Measurements from ENCODE around the gene GVQW3. TPM values are rescaled to one million over a fixed set of nuclear protein-coding genes. Genes with fewer than 3 reads are reported as not detected.

The GVQW3 gene
- total and polyA plus RNA-seq, 9 donors: 2.1 to 6.0 (median 3.4) TPM

DNA sequence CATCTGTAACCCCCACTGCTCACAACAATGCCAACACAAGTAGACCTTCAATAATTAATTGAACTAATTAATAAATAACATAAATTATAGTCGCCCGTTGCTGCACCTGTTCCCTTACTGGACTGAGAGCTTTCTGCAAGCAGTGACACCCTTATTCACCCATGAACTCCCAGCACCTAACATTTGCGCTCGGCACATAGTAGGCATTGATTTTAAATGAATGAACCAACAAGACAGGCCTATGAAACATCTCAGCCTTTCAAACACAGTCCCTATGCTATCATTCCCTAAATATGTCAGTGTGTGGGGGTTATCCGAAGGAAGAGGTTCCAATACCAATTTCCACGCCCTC is 1.3 kb upstream of the GVQW3 start:
- intact Hi-C loops (cut with DNase I): loop anchor here in 2 of 4 donors (5.0 kb wide), 1 partner anchor 63 kb away; no protein-coding TSS in a partner anchor
- peak overlapping the region; percentile 59 for H3K4me3 ChIP-seq
- no peak for DNase-seq
- TF ChIP-seq POLR2A (IDR thresholded peaks at IDR 0.05) (no peak), CTCF (IDR thresholded peaks at IDR 0.05) (no peak), EP300 (IDR thresholded peaks at IDR 0.05) (no peak)
- no peaks in the 10 kb centered on the region for H3K9me3 ChIP-seq
- H3K27ac ChIP-seq: no peak overlapping the region
- H3K36me3 ChIP-seq: no peaks in the 10 kb centered on the region
- H3K4me1 ChIP-seq (ENCODE audit: insufficient read depth): peaks cover 11% of the 10 kb centered on the region
- H3K27me3 ChIP-seq: no peaks in the 10 kb centered on the region
- WGBS, 3 donors: 19 to 34% (median 23%) methylated on average over 6 of the region's 6 CpGs

DNA sequence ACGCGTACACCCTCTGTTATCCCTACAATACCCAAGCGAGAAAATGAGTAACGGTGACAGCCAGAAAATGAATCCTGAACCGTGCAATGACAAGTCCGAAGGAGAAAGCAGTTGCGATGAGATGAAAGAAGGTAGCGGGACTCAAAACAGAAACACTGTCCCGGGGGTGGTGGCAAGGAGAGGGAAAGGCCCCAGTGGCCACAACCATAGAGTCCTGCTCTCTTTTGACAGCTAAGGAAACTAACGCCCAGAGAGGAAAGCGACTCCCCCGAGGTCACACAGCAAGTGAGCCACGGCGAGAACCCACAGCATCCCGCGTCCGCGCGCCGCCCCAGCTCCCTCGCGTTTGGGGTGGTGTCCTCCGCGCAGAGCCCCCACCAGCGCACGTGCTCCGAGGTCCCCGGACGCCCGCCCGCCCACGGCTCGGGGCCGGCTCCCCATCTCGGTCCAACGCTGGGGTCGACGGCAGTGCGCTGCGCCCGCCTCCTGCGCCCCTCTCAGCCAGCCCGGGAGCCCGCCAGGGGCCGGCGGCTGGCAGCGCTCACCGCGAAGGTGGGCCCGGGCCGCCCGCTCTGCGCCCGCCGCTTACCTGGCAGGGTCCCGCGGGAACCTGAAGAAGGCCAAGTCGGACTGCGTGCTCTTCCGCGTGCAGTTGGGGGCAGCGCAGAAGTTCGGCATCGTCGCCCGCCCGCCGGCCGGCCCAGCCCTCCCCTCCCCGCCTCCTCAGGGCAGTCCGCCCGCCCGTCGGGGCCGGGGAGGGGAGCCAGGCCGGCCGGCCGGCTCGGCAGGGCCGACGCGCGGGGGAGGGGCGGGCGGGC is 755 bp upstream of the GVQW3 start:
- DNase-seq: no peak
- TF ChIP-seq POLR2A (IDR thresholded peaks at IDR 0.05) (peak; percentile 15), CTCF (IDR thresholded peaks at IDR 0.05) (no peak)
- Histone ChIP-seq H3K27me3 (no peaks in the 10 kb centered on the region), H3K4me1 (ENCODE audit: insufficient read depth) (peaks cover 11% of the 10 kb centered on the region), H3K4me3 (peak overlapping the region; percentile 59), H3K36me3 (no peaks in the 10 kb centered on the region), H3K27ac (peak overlapping the region; percentile 53 to 73), H3K9me3 (no peaks in the 10 kb centered on the region)
- 0 to 1% (median 0%) methylated on average over 45 to 80 of the region's 85 CpGs for WGBS, 3 donors
- intact Hi-C loops (cut with DNase I): loop anchor here in 2 of 4 donors (5.0 kb wide), 1 partner anchor 62 kb away; no protein-coding TSS in a partner anchor

- Histone ChIP-seq H3K36me3 (no peaks in the 10 kb centered on the region), H3K4me3 (peak overlapping the region; percentile 59), H3K27me3 (no peaks in the 10 kb centered on the region), H3K9me3 (no peaks in the 10 kb centered on the region), H3K4me1 (ENCODE audit: insufficient read depth) (peaks cover 9% of the 10 kb centered on the region), H3K27ac (no peak overlapping the region)
- WGBS, 3 donors: 71 to 82% (median 73%) methylated on average over 6 of the region's 6 CpGs
- intact Hi-C loops (cut with DNase I): loop anchor here in 2 of 4 donors (5.0 kb wide), 1 partner anchor 60 kb away; no protein-coding TSS in a partner anchor
- no peak for TF ChIP-seq POLR2A (IDR thresholded peaks at IDR 0.05)
- DNase-seq: no peak
These were observed 1.1 kb downstream of the GVQW3 start for GRCh38 chr11:76382209-76382608.

DNA sequence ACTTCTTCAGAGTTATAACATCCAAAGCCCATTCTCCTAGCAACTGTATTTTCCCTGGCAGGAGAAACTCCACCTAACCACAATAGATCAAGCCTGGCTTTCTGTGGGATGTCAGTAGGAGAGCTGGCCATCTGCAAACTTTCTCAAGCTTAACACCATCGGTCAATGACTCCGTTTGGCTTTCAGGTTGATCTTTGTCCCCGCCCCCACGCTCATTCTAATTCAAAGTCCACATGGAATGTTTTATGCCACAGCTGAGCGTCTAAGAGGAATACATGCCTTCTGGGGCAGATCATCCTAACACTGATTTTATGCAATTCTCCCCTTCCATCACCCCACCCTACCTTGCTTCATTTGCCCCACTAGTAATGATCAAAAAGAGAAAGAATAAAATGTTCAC is 4.8 kb downstream of the GVQW3 start:
- no peak for DNase-seq
- intact Hi-C loops (cut with DNase I): no loop called here
- Histone ChIP-seq H3K27ac (no peak overlapping the region), H3K36me3 (no peaks in the 10 kb centered on the region), H3K4me3 (no peak overlapping the region), H3K9me3 (no peaks in the 10 kb centered on the region), H3K4me1 (ENCODE audit: insufficient read depth) (peaks cover 4% of the 10 kb centered on the region), H3K27me3 (no peaks in the 10 kb centered on the region)
- no peak for TF ChIP-seq POLR2A (IDR thresholded peaks at IDR 0.05)
- TF ChIP-seq CTCF (IDR thresholded peaks at IDR 0.05): no peak
- WGBS, 3 donors: 75 to 79% (median 77%) methylated on average over 5 of the region's 5 CpGs

- no peak overlapping the region for H3K4me3 ChIP-seq
- H3K27me3 ChIP-seq: no peaks in the 10 kb centered on the region
- H3K36me3 ChIP-seq: no peaks in the 10 kb centered on the region
- H3K27ac ChIP-seq: no peak overlapping the region
- 91 to 97% (median 93%) methylated on average over 2 of the region's 2 CpGs for WGBS, 3 donors
- intact Hi-C loops (cut with DNase I): no loop called here
- no peak for DNase-seq
- H3K4me1 ChIP-seq (ENCODE audit: insufficient read depth): no peaks in the 10 kb centered on the region
- TF ChIP-seq CTCF (IDR thresholded peaks at IDR 0.05) (no peak), POLR2A (IDR thresholded peaks at IDR 0.05) (no peak), EP300 (IDR thresholded peaks at IDR 0.05) (no peak)
- no peaks in the 10 kb centered on the region for H3K9me3 ChIP-seq
These were observed 7.3 kb downstream of the GVQW3 start for GRCh38 chr11:76388408-76388807.

Measured in ovary (tissue), 9 donors.